ENCODE data around the gene PIP5KL1.

- TF ChIP-seq, protein P1, sequence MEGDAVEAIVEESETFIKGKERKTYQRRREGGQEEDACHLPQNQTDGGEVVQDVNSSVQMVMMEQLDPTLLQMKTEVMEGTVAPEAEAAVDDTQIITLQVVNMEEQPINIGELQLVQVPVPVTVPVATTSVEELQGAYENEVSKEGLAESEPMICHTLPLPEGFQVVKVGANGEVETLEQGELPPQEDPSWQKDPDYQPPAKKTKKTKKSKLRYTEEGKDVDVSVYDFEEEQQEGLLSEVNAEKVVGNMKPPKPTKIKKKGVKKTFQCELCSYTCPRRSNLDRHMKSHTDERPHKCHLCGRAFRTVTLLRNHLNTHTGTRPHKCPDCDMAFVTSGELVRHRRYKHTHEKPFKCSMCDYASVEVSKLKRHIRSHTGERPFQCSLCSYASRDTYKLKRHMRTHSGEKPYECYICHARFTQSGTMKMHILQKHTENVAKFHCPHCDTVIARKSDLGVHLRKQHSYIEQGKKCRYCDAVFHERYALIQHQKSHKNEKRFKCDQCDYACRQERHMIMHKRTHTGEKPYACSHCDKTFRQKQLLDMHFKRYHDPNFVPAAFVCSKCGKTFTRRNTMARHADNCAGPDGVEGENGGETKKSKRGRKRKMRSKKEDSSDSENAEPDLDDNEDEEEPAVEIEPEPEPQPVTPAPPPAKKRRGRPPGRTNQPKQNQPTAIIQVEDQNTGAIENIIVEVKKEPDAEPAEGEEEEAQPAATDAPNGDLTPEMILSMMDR (IDR thresholded peaks at IDR 0.05; ENCODE audit: poor library complexity, severe bottlenecking): no peak
- TF ChIP-seq REST (IDR thresholded peaks at IDR 0.05; ENCODE audit: borderline replicate concordance) (no peak), SMC3 (conservative IDR thresholded peaks at IDR 0.05; ENCODE audit: poor library complexity) (no peak), EZH2 (IDR thresholded peaks at IDR 0.05; ENCODE audit: borderline replicate concordance, insufficient read depth, low read length, poor library complexity, severe bottlenecking) (no peak), POLR2AphosphoS5 (IDR thresholded peaks at IDR 0.05) (no peak), EP300 (conservative IDR thresholded peaks at IDR 0.05; ENCODE audit: poor library complexity, severe bottlenecking) (no peak)
Observed at GRCh38 chr9:127915801-127916719, 14.5 kb downstream of the PIP5KL1 start.

Data from neural cell (in vitro differentiated cells).